ENCODE results near the gene ZNF536.

GRCh38 chr19:30557212-30557611 lies 185.0 kb downstream of the ZNF536 start:
- TF ChIP-seq CTCF (IDR thresholded peaks at IDR 0.05) (no peak), POLR2A (IDR thresholded peaks at IDR 0.05) (no peak)

All from ovary (tissue), 3 donors.